GM19438 (cell line): ENCODE results near the gene PTPRK.

ENCODE experiments used
- ATAC-seq: cut with Tn5 transposase; IDR thresholded peaks from one replicate; pipeline ENCODE4 v1.9.1; 2021; ENCODE audit warnings: low read depth; ENCODE audit not compliant: unreplicated experiment

The PTPRK gene

GRCh38 chr6:128357392-128358130 lies 162.8 kb downstream of the PTPRK start:
- ATAC-seq = no peak

DNA sequence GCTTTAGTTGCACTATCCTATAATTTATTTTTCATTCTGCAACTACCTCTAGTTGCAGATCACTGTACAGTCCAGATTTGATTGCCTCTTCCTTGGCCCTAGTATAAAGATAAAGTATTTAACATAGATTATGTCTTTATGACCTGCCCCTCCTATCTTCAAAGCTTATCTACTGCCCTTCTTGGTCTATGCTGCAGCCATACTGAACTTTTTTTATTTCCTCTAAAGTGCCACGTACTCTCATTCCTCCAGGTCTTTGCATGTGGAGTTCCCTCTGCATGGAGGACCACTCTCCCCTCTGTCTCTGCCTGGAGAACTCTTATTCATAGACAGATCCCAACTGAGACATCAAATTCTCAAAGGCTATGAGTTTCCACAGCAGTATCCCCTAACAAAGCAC lies 168.0 kb downstream of the PTPRK start:
- ATAC-seq = no peak

DNA sequence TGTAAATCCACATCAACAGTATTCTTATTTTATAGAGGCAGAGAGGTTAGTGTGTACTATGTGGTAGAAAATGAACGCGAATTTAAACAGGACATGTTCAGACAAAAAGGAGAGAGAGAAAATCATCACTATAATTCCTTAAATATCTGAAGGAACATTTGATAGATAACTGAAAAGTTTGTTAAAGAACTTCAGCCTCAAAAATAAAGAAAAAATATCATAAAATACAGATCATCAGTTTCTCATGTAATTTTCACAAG lies 169.2 kb downstream of the PTPRK start:
- no peak for ATAC-seq

DNA sequence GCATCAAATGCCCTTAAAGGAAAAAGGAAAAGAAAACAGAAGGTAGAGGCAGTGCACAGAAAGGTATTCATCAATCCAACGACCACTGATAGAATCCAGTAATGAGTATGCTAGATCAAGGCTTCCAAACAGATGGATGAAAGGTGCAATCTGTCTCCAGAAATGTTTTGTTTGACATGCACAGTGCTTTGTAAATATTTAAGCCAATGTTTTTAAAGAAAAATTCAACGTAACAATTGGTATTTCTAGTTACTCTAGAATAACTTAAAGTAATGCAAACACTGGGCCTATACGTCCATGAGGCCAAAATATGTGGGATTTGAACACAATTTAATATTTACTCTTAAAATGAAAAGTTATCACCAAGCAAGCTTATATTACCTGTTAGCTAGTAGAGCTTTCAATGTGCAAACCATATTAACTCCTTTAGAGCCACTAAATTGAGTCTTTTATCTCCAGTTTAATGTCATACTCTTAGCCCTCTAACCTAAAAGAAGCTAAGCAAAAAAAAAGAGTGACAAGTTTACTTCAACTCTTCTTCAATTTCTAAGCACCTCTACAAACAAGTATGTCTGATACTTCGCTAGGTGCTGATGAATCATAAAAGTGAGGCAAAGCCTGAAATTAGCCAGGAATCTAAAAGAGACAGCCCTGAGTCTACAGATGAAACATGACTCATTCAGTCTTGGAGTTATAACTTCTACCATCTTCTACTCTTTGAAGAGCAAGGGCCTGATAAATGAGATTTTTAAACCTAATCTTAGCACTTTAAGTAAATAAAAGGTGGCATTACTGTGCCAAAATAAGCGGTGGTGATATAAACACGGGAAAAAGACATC lies 169.8 kb downstream of the PTPRK start:
- no peak for ATAC-seq

GRCh38 chr6:128347123-128347522 lies 173.3 kb downstream of the PTPRK start:
- ATAC-seq = no peak

- no peak for ATAC-seq
Measured at GRCh38 chr6:128346569-128346968, 173.8 kb downstream of the PTPRK start.

DNA sequence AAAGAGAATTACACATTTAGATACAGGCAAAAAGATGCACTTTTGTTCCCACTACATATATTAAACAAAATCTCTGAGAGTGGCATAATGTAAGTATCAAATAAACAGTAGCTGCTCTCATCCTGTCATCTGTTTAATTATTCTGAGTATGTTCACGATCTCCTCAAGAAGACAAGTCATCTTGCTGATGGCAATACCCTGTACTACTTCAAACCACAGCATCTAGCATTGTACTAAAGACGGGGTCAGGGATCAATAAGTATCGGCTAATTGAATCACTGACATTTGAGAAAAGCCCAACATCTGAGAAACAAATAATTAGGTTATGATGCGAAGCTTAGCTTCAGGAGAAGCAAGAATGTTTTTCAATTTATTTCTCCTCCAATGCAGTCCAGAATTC lies 175.1 kb downstream of the PTPRK start:
- no peak for ATAC-seq

DNA sequence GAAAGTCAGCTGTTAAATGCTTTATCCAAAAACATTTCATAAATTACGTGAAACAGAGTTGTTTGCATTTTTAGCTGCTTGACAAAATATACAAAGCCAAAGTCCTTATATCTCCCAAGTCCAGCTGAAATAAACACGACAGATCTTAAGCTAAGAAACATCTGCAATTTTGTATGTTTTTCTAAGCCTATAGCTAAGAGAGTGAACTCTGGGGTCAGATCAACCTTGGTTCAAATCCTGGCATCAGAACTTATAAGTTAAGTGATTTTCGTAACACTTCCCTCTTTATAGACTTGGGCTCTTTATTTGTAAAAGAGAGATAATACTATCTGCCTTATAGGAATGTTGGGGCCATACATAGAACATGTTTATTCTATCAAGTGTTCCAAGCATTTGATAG lies 176.7 kb downstream of the PTPRK start:
- no peak for ATAC-seq

GRCh38 chr6:128339635-128340450 lies 180.6 kb downstream of the PTPRK start:
- ATAC-seq = no peak

DNA sequence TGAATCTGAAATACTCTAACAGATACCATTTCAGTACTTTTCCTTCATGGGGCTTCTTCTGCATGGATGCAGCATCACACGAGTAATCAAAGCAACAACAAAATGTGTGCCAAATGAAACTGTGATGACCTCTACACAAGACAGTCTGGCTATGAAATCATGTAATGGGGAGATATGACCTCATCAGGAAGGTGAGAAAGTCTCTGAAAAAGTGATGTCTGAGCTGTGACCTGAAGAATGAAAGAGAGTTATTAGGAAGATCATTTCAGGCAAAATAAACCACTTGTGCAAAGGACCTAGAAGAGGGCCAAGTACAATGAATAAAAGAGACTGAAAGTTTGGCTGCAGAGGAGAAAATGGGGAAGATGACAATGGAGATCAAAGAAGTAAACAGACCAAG lies 182.8 kb downstream of the PTPRK start:
- ATAC-seq = no peak

DNA sequence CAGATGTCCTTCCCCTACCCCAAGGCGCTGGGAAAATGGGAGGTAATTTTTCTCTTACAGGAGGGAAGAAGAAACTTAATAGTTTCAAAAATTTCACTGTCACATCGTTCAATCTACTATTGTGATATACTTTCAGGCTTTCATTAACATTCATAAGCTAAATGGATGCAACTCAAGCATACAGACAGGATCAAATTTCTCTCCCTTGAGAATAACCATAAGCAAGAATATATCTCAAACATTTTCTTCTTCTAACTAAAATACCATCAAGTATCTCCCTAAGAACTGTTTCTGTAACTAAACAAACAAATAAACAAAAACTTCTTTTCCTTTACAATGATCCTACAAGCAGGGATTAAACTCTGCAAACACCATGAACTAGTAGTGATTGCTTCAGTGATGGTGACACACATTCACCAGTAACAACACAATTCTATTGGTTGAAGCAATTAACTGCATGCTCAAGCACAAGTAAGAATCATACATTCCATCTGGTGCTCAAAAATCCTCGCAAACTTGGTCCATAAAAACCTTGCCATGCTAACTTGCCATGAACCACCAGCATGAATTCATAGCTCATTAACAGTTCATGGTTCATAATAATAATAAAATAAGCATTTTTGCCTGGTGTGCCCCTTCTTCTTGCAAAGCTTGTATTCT lies 183.8 kb downstream of the PTPRK start:
- no peak for ATAC-seq

DNA sequence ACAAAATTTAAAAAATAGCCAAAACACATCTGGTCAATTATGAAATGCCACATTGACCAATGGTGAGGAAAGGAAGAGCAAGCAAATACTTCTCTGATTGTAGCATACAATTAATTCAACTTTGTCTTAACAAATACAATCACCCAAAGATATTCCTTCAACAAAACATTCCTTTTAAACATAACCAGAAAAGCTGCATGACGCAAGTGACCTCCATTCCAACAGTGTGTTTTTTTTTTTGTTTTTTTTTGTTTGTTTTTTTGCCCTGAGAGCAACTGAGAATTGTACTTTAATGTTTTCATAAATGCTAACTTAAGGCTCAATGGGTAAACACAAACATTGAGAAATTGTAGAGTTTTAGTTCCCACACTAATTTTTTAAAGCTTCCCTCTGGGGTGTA lies 184.4 kb downstream of the PTPRK start:
- no peak for ATAC-seq

- no peak for ATAC-seq
Measured at GRCh38 chr6:128333581-128334223, 186.7 kb downstream of the PTPRK start.

- ATAC-seq = no peak
Measured at GRCh38 chr6:128327890-128328289, 192.5 kb downstream of the PTPRK start.

DNA sequence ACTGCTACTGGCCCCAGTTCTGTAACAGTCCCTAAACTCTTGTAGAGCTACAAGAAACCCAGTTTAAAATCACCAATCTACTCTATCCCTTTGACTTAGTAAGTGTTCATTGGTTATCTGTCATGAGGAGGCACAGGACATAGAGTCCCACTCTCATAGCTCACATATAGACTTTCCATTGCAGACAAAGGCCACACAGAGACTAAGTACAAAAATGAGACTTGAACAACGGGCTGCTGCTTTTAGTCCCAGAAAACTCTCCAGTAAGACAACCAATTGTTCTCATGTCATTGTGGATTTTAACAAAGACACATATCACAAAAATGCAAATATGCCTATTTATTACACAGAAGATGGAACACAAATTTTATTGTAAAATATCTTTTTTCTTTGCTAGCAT lies 197.4 kb downstream of the PTPRK start:
- no peak for ATAC-seq

GRCh38 chr6:128319946-128320345 lies 200.5 kb downstream of the PTPRK start:
- no peak for ATAC-seq

DNA sequence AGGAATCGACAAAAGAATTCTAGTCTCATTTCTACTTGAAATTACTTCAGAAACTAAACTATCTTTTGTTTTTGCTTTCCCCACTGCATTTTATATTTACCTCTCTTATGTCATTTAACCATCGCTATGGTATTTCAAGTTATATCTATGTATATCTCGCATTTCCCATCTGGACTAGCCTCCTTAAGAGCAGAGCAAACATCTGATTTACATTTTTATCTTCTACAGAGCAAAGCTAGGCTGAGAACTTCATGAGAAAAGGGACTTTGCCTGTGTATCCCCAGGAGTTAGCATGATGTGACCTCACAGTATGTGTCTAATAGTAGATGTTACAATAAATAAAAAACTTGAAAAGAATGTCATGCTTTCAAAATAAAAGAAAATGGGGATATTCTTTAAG lies 201.2 kb downstream of the PTPRK start:
- no peak for ATAC-seq

DNA sequence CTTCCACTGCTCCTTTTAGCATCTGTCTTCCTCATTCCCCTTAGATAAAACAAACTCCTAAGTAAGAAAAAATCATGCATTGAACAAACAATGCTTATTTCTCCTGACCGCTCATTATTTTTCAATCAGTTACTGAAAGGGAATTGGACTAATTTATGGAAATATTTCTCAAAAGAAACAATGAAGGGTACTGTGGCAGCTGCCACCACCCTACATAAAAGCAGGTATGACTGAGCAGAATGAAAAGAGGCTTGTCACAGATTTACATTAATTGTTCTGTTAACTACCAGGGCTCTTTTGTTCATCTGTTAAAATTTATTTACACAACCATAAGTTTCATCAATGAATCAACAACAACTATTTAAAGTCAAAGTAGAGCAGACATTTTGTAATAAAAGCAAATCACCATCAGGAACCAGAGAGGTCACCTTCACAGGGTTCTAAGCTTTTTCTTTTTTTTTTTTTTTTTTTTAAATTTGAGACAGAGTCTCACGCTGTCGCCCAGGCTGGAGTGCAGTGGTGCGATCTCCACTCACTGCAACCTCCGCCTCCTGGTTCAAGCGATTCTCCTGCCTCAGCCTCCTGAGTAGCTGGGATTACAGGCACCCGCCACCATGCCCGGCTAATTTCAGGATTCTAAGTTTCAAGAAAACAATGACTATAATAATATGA lies 204.0 kb downstream of the PTPRK start:
- ATAC-seq = no peak

DNA sequence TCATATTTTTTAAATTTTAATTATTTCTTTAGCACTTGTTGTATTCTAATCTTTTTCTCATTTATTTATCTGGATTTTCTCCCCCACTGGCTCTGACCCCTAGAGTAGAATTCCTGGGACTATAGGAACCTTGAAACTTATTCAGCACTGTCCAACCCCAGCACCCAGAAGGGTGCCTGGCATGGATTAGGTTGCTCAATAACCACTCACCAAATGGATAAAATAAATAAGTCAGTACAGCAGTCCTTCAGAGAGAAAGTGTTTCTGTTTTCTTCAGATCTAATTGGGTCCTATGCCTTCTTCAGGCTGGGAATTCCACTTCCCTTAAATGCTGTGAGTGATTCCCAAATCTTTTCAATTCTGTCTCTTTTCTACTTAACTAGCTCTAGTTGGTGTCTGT lies 206.2 kb downstream of the PTPRK start:
- ATAC-seq = no peak
